H1 (cell line): ENCODE results near the gene ADARB2.

Source experiments
- EP300 ChIP-seq, 2 experiments: IDR thresholded peaks; 1 replicate in 1 of 2; 2 replicates in 1 of 2; pipeline ENCODE4 v1.6.1; 2011 to 2012; ENCODE audit warnings: low read depth in 2 of 2, low read length in 2 of 2, mild to moderate bottlenecking in 2 of 2, borderline replicate concordance in 1 of 2, inconsistent platforms in 1 of 2, moderate library complexity in 1 of 2
- POLR2A ChIP-seq, 2 experiments: IDR thresholded peaks; 1 replicate in 1 of 2; 2 replicates in 1 of 2; pipeline ENCODE4 v1.6.1; 2011; ENCODE audit warnings: low read depth in 2 of 2, low read length in 2 of 2, mild to moderate bottlenecking in 2 of 2; ENCODE audit errors: control extremely low read depth in 1 of 2
- TBP ChIP-seq: IDR thresholded peaks from 2 replicates; pipeline ENCODE4 v1.6.1; 2011; ENCODE audit warnings: low read depth, low read length, improper control_type of control experiment

DNA sequence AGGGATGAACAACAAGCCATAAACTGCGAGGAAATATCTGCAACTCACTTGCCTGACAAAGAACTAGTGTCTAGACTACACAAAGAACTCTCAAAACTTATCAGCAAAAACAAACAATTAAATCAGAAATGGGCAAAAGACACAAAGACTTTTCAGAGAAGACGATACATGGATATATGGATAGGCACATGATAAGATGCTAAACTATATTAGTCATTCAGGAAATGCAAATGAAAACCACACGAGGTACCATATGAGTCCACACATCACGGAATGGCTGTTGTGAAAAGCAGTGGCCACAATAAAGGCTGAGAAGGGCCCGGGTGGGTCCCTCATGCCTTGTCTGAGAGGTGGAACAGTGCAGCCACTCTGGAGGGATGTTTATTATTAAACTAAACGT is 413.4 kb downstream of the ADARB2 start:
- TF ChIP-seq EP300 (IDR thresholded peaks at IDR 0.05; ENCODE audit: borderline replicate concordance in 1 of 2, low read depth in 2 of 2, low read length in 2 of 2) (no peak), TBP (no peak), POLR2A (IDR thresholded peaks at IDR 0.05; ENCODE audit: control extremely low read depth in 1 of 2, low read depth in 2 of 2, low read length in 2 of 2) (no peak)
